ENCODE data around the gene RAP1GDS1.
"Not testable (repeated sequence)": the region's sequence is repeated elsewhere in the genome, so short reads cannot be mapped to it uniquely, and the experiment has no call there.

The RAP1GDS1 gene

DNA sequence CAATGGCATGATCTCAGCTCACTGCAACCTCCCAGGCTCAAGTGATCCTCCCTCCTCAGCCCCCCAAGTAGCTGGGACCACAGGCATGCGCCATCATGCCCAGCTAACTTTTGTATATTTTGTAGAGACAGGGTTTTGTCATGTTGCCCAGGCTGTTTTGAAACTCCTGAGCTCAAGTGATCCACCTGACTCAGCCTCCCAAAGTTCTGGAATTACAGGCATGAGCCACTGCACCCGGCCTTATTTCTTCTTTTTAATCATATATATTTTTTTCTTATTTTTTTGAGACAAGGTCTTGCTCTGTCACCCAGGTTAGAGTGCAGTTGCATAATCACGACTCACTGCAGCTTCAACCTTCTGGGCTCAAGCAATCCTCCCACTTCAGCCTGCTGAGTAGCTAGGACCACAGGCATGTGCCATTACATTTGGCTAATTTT is 213.2 kb downstream of the RAP1GDS1 start:
- H3K4me3 ChIP-seq (ENCODE audit: low read depth, low read length): no peak overlapping the region
- no peak for DNase-seq (ENCODE audit: low read depth)
- TF ChIP-seq, protein P1, sequence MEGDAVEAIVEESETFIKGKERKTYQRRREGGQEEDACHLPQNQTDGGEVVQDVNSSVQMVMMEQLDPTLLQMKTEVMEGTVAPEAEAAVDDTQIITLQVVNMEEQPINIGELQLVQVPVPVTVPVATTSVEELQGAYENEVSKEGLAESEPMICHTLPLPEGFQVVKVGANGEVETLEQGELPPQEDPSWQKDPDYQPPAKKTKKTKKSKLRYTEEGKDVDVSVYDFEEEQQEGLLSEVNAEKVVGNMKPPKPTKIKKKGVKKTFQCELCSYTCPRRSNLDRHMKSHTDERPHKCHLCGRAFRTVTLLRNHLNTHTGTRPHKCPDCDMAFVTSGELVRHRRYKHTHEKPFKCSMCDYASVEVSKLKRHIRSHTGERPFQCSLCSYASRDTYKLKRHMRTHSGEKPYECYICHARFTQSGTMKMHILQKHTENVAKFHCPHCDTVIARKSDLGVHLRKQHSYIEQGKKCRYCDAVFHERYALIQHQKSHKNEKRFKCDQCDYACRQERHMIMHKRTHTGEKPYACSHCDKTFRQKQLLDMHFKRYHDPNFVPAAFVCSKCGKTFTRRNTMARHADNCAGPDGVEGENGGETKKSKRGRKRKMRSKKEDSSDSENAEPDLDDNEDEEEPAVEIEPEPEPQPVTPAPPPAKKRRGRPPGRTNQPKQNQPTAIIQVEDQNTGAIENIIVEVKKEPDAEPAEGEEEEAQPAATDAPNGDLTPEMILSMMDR (IDR thresholded peaks at IDR 0.05; ENCODE audit: insufficient read depth, low read depth, low read length, missing control alignments): no peak

DNA sequence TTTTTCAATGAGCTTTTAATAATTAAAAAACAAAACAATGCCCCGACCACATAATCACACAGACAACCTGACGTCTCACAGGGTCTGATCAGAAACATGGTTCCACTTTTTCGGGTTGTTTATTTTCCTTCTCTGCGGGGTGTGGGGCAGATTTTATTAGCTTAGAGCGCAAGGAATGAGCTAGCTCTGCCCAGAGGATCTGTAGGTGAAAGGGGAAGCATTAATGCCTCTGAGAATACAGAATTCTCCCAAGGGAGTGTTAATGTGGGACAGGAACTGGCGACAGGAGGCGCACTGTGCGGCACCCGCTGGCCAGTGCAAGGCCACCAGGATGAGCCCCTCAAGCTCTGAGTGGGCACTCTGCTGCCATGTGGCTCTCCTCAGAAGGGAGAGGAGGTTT is 215.7 kb downstream of the RAP1GDS1 start:
- no peak for DNase-seq (ENCODE audit: low read depth)
- no peak overlapping the region for H3K4me3 ChIP-seq (ENCODE audit: low read depth, low read length)
- TF ChIP-seq, protein P1 (IDR thresholded peaks at IDR 0.05; ENCODE audit: insufficient read depth, low read depth, low read length, missing control alignments): no peak

DNA sequence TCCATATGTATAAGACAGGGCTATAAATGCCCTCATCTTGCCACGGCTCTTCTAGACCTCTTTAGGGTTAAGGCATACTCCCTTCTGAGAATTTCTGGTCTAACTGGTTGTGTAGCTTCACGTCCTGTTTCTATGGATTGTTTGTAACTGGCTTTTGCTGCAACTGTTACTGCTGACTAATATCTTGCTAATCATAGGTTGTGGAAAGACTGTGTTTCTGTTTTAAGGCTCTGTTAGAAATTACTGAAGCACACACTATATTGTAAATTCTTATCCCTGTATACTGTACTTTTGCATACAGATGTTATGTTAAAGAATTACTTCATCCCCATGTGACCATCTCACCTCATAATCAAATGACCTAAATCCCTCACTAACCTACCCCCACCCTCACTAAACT is 218.4 kb downstream of the RAP1GDS1 start:
- not testable (repeated sequence) for DNase-seq (ENCODE audit: low read depth); H3K4me3 ChIP-seq (ENCODE audit: low read depth, low read length)

DNA sequence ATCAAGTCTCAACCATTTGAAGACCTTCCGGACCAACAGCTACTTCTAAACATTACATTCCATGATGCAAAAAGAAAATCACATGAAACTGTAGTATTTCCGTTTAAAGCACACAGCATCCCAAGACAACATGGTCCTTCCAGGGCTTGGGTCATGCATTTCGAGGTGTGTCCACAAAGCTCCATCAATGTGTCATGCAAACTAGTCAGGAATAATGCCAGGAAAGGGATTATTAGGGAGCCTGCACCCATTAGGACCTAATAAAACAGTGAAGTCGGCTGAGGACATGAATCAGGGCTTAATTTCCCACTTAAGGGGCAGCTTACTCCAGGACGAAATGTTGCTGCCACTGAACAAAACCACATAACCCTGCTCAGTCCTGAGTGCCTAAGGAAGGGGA is 219.4 kb downstream of the RAP1GDS1 start:
- TF ChIP-seq, protein P1 (IDR thresholded peaks at IDR 0.05; ENCODE audit: insufficient read depth, low read depth, low read length, missing control alignments): no peak
- DNase-seq (ENCODE audit: low read depth): no peak
- no peak overlapping the region for H3K4me3 ChIP-seq (ENCODE audit: low read depth, low read length)

DNA sequence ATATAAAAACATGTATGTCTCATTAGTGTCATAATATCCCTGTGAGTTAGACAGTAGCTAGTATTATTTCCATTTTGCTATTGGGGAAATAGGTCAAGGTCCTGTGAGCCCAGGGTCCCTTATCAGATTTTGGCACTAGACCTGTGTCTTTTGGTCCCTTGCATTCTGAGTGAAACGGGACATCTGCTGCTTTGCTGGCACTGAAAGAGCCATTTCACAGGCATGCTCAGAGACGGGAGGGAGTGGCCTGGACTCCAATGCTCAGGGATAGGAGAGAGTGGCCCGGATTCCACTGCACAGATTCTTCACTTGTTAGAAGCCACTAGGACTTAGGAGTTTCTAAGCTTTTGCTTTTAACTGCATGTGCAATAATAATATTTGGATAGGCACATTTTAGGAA is 220.0 kb downstream of the RAP1GDS1 start:
- DNase-seq (ENCODE audit: low read depth): no peak
- no peak overlapping the region for H3K4me3 ChIP-seq (ENCODE audit: low read depth, low read length)
- TF ChIP-seq, protein P1 (IDR thresholded peaks at IDR 0.05; ENCODE audit: insufficient read depth, low read depth, low read length, missing control alignments): no peak

DNA sequence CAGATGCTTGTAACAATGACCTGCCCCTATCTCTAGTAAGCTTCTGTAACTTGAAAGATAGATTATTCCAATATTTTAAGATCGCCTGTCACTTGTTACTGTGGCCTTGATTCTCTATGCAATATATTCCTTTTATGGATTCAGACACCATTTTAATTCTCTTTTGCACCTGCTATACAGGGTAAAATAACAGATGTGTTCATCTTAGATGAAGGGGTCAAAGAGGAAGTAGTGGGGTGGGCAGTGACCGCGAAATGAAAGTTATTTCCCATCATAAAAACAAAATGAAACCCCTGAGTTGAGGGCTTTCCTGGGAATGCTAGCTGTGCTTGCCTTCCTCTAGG is 221.3 kb downstream of the RAP1GDS1 start:
- no peak for DNase-seq (ENCODE audit: low read depth)
- no peak overlapping the region for H3K4me3 ChIP-seq (ENCODE audit: low read depth, low read length)
- TF ChIP-seq, protein P1 (IDR thresholded peaks at IDR 0.05; ENCODE audit: insufficient read depth, low read depth, low read length, missing control alignments): no peak

DNA sequence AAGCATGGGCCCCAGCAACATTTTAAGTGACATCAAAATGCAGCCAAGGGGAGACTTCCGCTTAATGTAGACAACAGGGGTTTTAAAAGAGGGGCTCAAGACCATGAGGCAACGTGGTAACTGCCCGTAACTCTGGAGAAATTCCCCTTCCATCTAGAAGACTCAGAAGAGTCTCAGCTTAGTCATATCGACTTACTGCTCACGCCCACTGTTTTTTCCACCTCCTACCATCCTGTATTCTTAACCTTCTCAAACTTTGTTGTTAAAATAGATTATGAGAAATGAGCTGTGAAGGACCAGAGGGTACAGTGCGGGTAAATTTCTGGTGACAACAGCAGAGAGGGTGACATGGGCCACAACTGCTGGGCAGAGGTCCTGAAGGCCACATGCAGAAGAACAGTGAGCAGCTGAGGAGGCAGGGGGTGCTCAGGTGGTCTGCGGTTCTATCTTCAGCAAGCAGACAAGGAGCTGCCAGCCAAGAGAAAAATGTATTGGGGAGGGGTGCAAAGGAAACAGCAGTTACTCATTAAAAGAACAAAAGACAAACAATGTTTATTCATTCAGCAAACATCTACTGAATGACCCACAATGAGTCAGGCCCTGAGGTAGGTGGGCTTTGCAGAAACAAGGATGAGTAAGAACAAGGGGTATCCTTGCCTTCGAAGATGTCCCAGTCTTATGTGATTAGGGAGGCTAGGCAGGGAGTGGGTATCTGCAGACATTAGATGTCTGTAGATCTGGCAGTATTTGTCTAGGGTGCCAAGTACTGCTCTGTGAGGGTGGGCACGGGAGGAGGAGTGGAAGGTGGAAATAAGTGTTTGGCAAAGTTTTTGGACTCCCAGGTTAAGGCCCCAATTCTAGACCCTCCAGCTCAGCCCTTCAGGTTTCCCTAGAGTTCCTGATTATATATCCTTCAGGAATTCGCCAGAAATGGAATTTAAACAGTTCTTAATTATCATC is 221.9 kb downstream of the RAP1GDS1 start:
- H3K4me3 ChIP-seq (ENCODE audit: low read depth, low read length): no peak overlapping the region
- TF ChIP-seq, protein P1 (IDR thresholded peaks at IDR 0.05; ENCODE audit: insufficient read depth, low read depth, low read length, missing control alignments): no peak
- DNase-seq (ENCODE audit: low read depth): peak; percentile 65

Measured in GM12865 (cell line).